ENCODE results near the gene TMEM245.

The TMEM245 gene

DNA sequence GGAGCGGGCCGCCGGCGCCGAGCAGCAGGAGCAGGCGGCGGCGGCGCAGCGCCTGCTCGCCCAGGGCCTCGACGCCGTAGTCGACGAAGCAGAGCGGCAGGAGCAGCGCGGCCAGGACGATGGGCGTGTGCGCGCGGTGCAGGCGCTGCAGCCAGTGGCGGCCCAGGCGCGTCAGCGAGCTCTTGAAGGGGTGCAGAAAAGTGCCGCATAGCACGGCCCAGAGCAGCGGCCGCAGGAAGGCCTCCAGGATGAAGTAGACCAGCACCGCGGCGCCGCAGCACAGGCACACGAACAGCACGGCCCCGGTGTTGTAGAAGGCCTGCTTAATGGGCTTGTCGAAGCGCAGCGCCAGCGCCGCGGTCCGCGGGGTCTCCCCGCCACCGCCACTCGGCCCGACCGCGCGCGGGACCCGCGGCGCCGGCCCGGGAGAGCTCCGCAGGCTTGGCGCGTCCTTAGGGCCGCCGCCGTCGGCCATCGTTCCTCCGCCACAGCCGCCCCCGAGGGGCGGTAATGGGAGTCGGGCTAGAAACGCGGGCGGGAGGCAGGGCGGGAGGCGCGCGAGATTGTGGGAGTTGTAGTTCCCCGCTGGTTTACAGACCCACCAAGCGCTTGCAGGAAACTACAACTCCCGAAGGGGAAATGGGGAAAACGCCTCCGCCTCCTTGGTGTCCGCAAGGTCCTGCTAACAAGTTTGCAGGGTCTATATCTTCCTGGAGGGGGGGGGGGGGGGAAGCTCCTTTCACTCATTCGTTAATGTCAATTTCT, at the start of gene TMEM245:
TMEM245 (minus strand) TSS at position 509 of the 765 bp plus-strand sequence; CDS start at position 475, 34 bp downstream.
- peak; percentile 90 to 94 for DNase-seq

DNA sequence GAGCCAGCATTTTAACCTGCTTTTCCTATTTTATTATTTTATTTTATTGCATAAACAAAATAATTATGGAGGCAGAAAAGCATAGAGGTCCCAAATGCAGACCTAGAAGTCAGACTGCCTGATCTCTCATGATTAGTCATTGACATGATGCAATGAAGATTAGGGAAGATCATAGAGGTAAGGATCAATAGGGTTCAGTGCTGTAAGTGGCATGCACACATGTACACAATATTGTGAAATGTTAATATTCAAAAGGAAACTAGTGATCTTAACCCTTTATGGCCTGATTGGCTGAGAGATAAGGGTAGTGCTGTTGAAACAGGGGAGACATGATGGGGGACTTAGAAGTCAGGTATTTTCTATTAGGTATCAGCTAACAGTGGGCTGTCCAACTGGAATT, 48.4 kb upstream of the TMEM245 start:
- no peak for DNase-seq

DNA sequence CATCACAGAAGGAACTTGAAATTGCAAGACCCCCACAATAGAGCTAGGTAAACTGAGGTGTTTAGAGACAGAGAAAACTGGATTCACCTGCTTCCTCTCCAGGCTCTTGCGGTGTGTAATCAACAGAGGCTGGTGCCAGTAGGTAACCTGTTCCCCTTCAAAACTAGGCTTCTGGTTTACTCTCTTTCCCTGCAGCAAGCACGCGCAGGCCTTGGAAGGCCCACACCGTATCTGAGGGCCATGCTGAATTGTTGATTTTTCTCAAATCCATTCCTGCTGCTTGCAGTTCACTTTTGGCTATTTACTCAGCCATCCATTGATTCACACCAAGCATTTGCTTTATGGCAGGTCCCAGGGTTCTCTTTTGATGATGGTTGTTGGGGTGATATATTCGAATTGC, 48.0 kb upstream of the TMEM245 start:
- DNase-seq: no peak

GRCh38 chr9:109166771-109167601, 47.2 kb upstream of the TMEM245 start, which contains the start of gene FRRS1L:
TSS of gene FRRS1L (minus strand) at chr9:109167249. CDS start at chr9:109167138, 111 bp downstream.
- DNase-seq: no peak

DNA sequence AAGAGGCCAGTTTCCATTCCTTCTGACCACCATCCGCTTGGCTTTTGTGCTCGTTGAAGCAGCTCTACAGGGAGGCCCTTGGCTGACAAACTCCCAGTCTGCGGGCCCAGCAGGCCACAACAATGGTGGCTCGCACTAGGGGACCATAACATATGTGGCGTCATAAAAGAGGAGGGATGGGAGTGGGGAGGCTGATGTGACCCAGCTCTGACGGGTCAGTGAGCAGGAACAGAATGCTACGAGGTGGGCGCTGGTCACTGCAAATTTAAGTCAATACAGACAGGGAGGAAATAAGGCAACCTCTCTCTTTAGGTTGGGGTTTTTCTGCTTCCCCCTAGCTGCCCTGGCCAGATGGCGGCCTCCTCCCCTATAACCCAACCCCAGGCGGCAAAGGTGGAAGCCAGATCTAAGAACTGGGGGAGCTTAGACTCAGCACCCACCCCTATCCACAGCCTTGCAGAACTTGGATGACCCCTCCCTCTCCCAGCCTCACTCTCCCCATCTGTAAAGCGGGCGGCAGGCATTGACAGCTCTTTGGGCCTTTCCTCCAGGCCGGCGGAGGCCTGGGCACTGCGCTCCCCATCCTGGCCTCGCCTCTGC, 46.5 kb upstream of the TMEM245 start:
- DNase-seq: no peak

DNA sequence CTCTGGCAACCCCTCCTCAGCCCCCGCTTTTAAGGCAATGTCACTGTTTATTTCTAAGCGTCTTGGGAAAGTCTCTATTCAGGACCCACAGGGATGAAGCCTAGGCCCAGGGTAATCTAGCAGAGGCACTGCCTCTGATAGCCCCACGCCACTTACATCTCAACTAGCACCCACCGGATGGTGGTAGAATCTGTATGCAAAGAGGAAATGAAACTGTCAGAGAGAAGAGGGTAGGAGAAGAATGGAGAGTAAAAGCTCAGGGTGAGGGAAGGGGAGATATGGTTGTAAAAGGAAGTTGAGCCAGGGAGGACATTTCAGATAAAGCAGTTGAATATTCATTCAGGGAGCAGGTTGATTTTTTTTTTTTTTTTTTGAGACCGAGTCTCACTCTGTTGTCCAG, 44.3 kb upstream of the TMEM245 start:
- DNase-seq: no peak

GRCh38 chr9:109163194-109163593, 43.4 kb upstream of the TMEM245 start:
- DNase-seq: no peak

DNA sequence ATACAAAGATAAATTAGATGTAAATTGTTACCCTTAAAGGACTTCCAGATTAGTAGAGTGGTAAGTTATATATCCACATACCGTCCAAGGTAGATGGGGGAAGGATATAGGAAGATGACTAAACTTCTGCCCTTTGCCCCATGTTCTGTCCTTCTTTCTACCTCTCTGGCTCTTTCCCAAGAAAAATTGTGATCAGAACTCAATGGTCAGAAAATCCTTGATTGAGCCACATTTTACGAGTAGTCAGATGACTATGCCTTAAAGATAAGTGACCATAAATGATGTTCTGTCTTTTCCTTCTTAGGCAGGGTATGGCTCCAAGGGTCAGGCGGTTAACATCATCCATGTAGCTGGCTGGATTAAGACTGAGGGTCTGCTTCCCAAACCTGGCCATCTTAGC, 42.9 kb upstream of the TMEM245 start:
- DNase-seq: no peak

DNA sequence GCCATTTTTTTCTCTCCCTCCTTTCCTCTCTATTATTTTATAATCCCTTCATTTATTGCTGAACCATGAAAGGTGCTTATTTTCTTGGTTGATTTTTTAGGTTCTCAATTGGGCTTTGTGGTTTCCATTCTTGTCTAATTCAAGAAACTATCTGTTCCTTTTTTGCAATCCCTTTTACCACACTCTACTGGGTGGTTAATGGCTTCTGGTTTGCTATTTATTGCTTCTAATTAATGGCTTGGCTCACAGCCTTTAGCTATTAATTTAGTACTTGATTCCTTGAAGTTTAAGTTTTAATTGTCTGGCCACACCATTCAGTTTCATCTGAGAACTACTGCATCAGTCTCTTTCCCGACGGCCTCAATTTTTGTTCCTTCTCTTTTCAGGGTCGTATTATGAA, 41.7 kb upstream of the TMEM245 start:
- no peak for DNase-seq

- no peak for DNase-seq
These were observed 39.8 kb upstream of the TMEM245 start for GRCh38 chr9:109159583-109159982.

DNA sequence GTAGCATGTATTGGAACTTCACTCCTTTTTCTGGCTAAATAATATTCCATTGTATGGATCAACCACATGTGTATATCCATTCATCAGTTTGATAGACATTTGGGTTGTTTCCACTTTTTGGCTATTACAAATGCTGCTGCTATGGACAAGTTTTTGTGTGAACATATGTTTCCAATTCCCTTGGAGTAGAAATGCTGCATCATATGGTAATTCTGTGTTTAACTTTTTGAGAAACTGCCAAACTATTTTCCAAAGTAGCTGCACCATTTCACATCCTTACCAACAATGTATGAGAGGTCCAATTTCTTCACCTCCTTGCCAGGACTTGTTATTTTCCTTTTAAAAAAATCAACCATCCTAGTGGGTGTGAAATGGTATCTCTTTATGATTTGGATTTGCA, 38.9 kb upstream of the TMEM245 start:
- DNase-seq: peak in 1 of 2 experiments; percentile 48

DNA sequence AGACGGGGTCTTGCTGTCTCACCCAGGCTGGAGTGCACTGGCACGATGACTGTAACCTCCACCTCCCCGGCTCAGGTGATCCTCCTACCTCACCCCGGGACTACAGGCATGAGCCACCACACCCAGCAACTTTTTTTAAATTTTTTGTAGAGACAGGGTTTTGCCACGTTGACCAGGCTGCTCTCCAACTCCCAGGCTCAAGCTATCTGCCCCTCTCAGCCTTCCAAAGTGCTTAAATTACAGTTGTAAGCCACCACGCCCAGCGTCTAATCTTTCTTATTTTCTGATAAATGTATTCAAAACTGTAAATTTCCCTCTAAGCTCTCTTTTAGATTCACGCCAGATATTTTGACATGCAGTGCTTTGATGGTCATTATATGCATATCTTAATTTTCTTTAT, 37.0 kb upstream of the TMEM245 start:
- DNase-seq: no peak

GRCh38 chr9:109150925-109151545, 31.3 kb upstream of the TMEM245 start:
- DNase-seq: no peak

- DNase-seq: no peak
These were observed 30.0 kb upstream of the TMEM245 start for GRCh38 chr9:109149722-109150121.

- DNase-seq: no peak
These were observed 29.3 kb upstream of the TMEM245 start for GRCh38 chr9:109149089-109149488.

DNA sequence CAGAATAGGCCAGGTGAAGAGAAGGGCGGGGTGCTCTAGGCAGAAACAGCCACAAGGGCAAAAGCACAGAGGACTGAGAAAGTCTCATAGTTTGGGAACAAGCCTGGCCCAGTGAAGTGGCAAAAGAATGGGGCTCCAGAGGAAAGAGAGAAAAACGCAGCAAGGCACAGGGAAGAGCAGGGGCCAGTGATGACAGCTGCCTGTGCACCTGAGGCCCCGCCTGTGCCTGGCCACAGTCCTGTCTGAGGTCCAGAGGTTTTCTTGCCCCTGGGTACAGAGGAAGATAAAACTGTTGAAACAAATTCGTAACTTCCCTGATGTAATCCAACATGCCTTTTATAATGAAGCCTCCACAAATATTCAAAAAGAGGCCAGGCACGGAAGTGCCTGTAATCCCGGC, 25.3 kb upstream of the TMEM245 start:
- DNase-seq: no peak

GRCh38 chr9:109143881-109144562, 24.3 kb upstream of the TMEM245 start:
- DNase-seq: no peak

DNA sequence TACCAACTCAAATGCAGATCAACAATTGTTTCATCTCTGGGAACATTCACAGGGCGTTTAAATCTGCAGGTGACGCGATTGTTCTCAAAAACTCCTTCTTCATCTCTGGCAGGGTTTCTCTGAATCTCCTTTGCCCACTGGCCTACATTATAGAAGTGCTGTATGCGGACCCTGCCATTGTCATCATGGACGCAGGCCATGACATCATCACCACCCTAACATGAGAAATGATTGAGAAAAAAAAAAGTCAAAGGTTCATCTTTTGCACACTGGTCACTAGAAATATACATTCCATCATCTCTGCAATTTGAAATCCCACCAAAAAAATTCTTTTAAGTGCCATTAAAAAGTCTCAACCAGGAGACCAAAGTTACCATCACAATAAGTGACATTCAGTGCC, 21.6 kb upstream of the TMEM245 start:
- DNase-seq: no peak

DNA sequence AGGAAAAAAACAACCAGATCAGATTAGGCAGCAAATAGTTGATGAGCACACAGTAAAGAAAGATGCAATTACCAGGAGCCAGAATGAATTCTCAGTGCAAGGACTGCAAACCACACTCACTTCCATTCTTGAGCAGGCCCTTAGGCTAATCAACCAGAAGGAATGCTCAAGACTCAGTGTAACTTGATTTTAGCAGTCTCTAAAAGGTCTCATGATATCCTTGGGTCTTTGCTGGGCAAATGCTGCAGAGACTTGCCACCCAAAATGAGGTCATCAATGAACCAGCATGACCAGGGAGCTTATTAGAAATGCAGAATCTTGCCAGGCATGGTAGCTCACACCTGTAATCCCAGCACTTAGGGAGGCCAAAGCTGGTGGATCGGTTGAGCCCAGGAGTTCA, 20.1 kb upstream of the TMEM245 start:
- no peak for DNase-seq

GRCh38 chr9:109138421-109138820, 18.7 kb upstream of the TMEM245 start:
- DNase-seq: no peak

DNA sequence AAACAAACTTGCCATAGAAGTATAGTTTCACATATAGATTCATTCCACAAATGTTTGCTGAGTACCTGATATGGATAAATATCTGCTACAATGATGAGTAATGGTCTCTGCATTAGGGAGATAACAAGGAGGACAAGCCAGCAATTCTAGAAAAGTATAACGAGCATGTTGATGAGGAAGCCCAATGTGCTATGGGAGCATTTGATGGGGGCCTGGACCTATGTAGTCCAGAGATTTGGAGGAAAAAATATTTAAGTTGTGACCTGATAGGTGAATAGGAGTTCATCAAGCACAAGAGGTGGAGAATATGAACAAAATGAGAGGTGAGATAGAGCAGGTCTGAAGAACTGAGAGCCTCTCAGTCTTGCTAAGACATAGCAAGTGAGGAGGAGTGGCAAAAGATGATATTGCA, 14.4 kb upstream of the TMEM245 start:
- no peak for DNase-seq

GRCh38 chr9:109133533-109133932, 13.8 kb upstream of the TMEM245 start:
- DNase-seq: no peak
